HCT116 (cell line): ENCODE results near the gene ANKRD23. TPM values are rescaled to one million over a fixed set of nuclear protein-coding genes. Genes with fewer than 3 reads are reported as not detected.

Experiments used
- ATAC-seq: fragments of 200-7000 bp; cut with Tn5 transposase; 2 replicates; pipeline ENCODE4 v1.9.1; 2020; ENCODE audit warnings: mild to moderate bottlenecking, moderate library complexity
- BruUV-seq: library from RNA; stranded (reverse); fragments of 400-500 nt; replicated peaks from 2 replicates; lab custom pipeline; 2021; lab: Mats Ljungman, UMichigan
- CTCF ChIA-PET: fragments of 300-600 bp; sonication (Branson Sonifier 250); formaldehyde crosslinking; loops from one replicate; lab custom pipeline; 2021; ENCODE audit warnings: antibody characterized with exemption; lab: Charles Lee
- POLR2A ChIA-PET: fragments of 300-600, 350-600 bp; sonication (Branson Sonifier 250); formaldehyde crosslinking; loops from one replicate; lab custom pipeline; 2021; ENCODE audit warnings: antibody characterized with exemption; lab: Charles Lee
- RAD21 ChIA-PET, 2 experiments: fragments of 300-600 bp; sonication (Branson Sonifier 250); formaldehyde crosslinking; loops; one replicate each; lab custom pipeline; 2023; ENCODE audit warnings: low total read pairs in 2 of 2; ENCODE audit not compliant: uncharacterized antibody in 2 of 2, unreplicated experiment in 2 of 2, low non-redundant PET in 1 of 2; lab: Charles Lee
- DNase-seq: peaks from one replicate; pipeline ENCODE4 v3.0.0-alpha.2; 2010; ENCODE audit warnings: low read depth, low spot score
- H2AFZ ChIP-seq: fragments of 200-600 bp; shearing (Covaris generic), sonication (generic); 2 replicates; pipeline ENCODE4 v1.6.1; 2017; ENCODE audit warnings: low read depth, mixed run types, mixed read lengths, antibody characterized with exemption, low read length; ENCODE audit not compliant: poor library complexity, severe bottlenecking
- H3K27ac ChIP-seq: 2 replicates; pipeline ENCODE4 v1.5.1; 2012; ENCODE audit warnings: low read depth, low read length
- H3K27me3 ChIP-seq: fragments of 200-600 bp; sonication (generic); 2 replicates; pipeline ENCODE4 v1.6.1; 2016; ENCODE audit warnings: mixed run types, low read length, mixed read lengths; ENCODE audit not compliant: insufficient read depth
- H3K36me3 ChIP-seq, 2 experiments: fragments of 200-500 bp in 1 of 2; fragments of 200-600 bp in 1 of 2; sonication (Bioruptor generic) in 1 of 2; sonication (generic) in 1 of 2; 2 replicates each; pipeline versions ENCODE4 v1.5.1 to v1.6.1; 2014 to 2016; ENCODE audit warnings: low read length in 2 of 2, inconsistent platforms in 1 of 2, mixed read lengths in 1 of 2, mixed run types in 1 of 2; ENCODE audit not compliant: insufficient read depth in 2 of 2, control insufficient read depth in 1 of 2
- H3K4me1 ChIP-seq, 2 experiments: fragments of 200-600 bp in 1 of 2; sonication (generic) in 1 of 2; 2 replicates each; pipeline versions ENCODE4 v1.5.1 to v1.6.1; 2012 to 2017; ENCODE audit warnings: low read length in 2 of 2, inconsistent platforms in 1 of 2, mild to moderate bottlenecking in 1 of 2, mixed read lengths in 1 of 2, mixed run types in 1 of 2, moderate library complexity in 1 of 2; ENCODE audit not compliant: insufficient read depth in 2 of 2, control insufficient read depth in 1 of 2
- H3K4me2 ChIP-seq: fragments of 200-600 bp; sonication (generic); 2 replicates; pipeline ENCODE4 v1.6.1; 2017; ENCODE audit warnings: mixed run types, low read length, mixed read lengths
- H3K4me3 ChIP-seq, 2 experiments: fragments of 200-600 bp in 1 of 2; sonication (generic) in 1 of 2; replicated peaks in 1 of 2; 2 replicates each; pipeline ENCODE4 v1.5.1; 2011 to 2016; ENCODE audit warnings: low read length in 2 of 2, control low read depth in 1 of 2, low read depth in 1 of 2, mild to moderate bottlenecking in 1 of 2, mixed read lengths in 1 of 2, mixed run types in 1 of 2
- H3K79me2 ChIP-seq: fragments of 200-600 bp; sonication (generic); 2 replicates; pipeline ENCODE4 v1.6.1; 2017; ENCODE audit warnings: mild to moderate bottlenecking, mixed run types, low read length, moderate library complexity, mixed read lengths; ENCODE audit not compliant: insufficient read depth
- H3K9ac ChIP-seq: fragments of 200-600 bp; sonication (generic); 2 replicates; pipeline ENCODE4 v1.6.1; 2016; ENCODE audit warnings: low read length, mixed read lengths
- H3K9me2 ChIP-seq: fragments of 200-600 bp; sonication (generic), shearing (Covaris generic); 2 replicates; pipeline ENCODE4 v1.6.1; 2017; ENCODE audit warnings: mixed run types, mild to moderate bottlenecking, moderate library complexity; ENCODE audit not compliant: insufficient read depth
- H3K9me3 ChIP-seq, 2 experiments: fragments of 200-500 bp in 1 of 2; fragments of 200-600 bp in 1 of 2; sonication (Bioruptor generic) in 1 of 2; sonication (generic) in 1 of 2; 2 replicates each; pipeline ENCODE4 v1.6.1; 2014 to 2017; ENCODE audit warnings: low read length in 2 of 2, mixed read lengths in 2 of 2, inconsistent platforms in 1 of 2, low read depth in 1 of 2, mild to moderate bottlenecking in 1 of 2, mixed run types in 1 of 2, moderate library complexity in 1 of 2; ENCODE audit not compliant: control insufficient read depth in 1 of 2, insufficient read depth in 1 of 2
- H4K20me1 ChIP-seq: fragments of 200-600 bp; sonication (generic), shearing (Covaris generic); 2 replicates; pipeline ENCODE4 v1.6.1; 2017; ENCODE audit warnings: mixed run types, mild to moderate bottlenecking, moderate library complexity; ENCODE audit not compliant: insufficient read depth
- ATF3 ChIP-seq: IDR thresholded peaks from 2 replicates; pipeline ENCODE4 v1.6.1; 2012
- CBX3 ChIP-seq: IDR thresholded peaks from 2 replicates; pipeline ENCODE4 v1.6.1; 2012; ENCODE audit warnings: low read depth
- CEBPB ChIP-seq: IDR thresholded peaks from 2 replicates; pipeline ENCODE4 v1.6.1; 2012; ENCODE audit warnings: low read depth
- CTCF ChIP-seq, 3 experiments: fragments of 200-600 bp in 1 of 3; sonication (generic) in 1 of 3; IDR thresholded peaks in 2 of 3; conservative IDR thresholded peaks in 1 of 3; 2 replicates each; pipeline ENCODE4 v1.5.1; 2012 to 2017; ENCODE audit warnings: low read depth in 2 of 3, low read length in 2 of 3, antibody characterized with exemption in 1 of 3, borderline replicate concordance in 1 of 3, control low read depth in 1 of 3, mild to moderate bottlenecking in 1 of 3, mixed read lengths in 1 of 3, mixed run types in 1 of 3, moderate library complexity in 1 of 3; ENCODE audit not compliant: insufficient read depth in 1 of 3
- EGR1 ChIP-seq: IDR thresholded peaks from 2 replicates; pipeline ENCODE4 v1.6.1; 2012; ENCODE audit warnings: low read depth
- ELF1 ChIP-seq: IDR thresholded peaks from 2 replicates; pipeline ENCODE4 v1.6.1; 2012; ENCODE audit warnings: low read depth, borderline replicate concordance
- EZH2 ChIP-seq: fragments of 200-600 bp; sonication (generic); IDR thresholded peaks from 2 replicates; pipeline ENCODE4 v1.6.1; 2017; ENCODE audit warnings: antibody characterized with exemption, mixed run types
- EZH2phosphoT487 ChIP-seq: fragments of 200-600 bp; IDR thresholded peaks from 2 replicates; pipeline ENCODE4 v1.6.1; 2018; ENCODE audit warnings: antibody characterized with exemption, borderline replicate concordance
- FOSL1 ChIP-seq: IDR thresholded peaks from 2 replicates; pipeline ENCODE4 v1.6.1; 2012; ENCODE audit warnings: low read depth
- JUND ChIP-seq: IDR thresholded peaks from 2 replicates; pipeline ENCODE4 v1.6.1; 2012
- MAX ChIP-seq: IDR thresholded peaks from 2 replicates; pipeline ENCODE4 v1.6.1; 2012
- POLR2A ChIP-seq: IDR thresholded peaks from 2 replicates; pipeline ENCODE4 v1.7.0; 2011; ENCODE audit warnings: borderline replicate concordance; ENCODE audit not compliant: insufficient read depth, insufficient read length; ENCODE audit errors: extremely low read depth
- RAD21 ChIP-seq: IDR thresholded peaks from 2 replicates; pipeline ENCODE4 v1.6.1; 2012; ENCODE audit warnings: low read depth, mild to moderate bottlenecking
- REST ChIP-seq: IDR thresholded peaks from 2 replicates; pipeline ENCODE4 v1.6.1; 2012; ENCODE audit warnings: low read depth
- SP1 ChIP-seq: IDR thresholded peaks from 2 replicates; pipeline ENCODE4 v1.6.1; 2012; ENCODE audit warnings: low read depth
- SRF ChIP-seq: IDR thresholded peaks from 2 replicates; pipeline ENCODE4 v1.6.1; 2012; ENCODE audit warnings: low read depth
- TCF7L2 ChIP-seq: IDR thresholded peaks from 2 replicates; pipeline ENCODE4 v1.7.0; 2011; ENCODE audit warnings: borderline replicate concordance, inconsistent platforms; ENCODE audit not compliant: insufficient read depth, insufficient read length; ENCODE audit errors: extremely low read depth
- ZFX ChIP-seq: fragments of 450-650 bp; IDR thresholded peaks from 2 replicates; pipeline ENCODE4 v1.6.1; 2017
- intact Hi-C: fragments of 100-400 bp; cut with micrococcal nuclease; formaldehyde crosslinking; loops from 2 replicates; pipeline ENCODE4 v1.10.0; 2022
- total RNA-seq: library from RNA; stranded (reverse); gene quantifications from one replicate; pipeline ENCODE4 v1.2.1, GENCODE V29; 2021; ENCODE audit not compliant: unreplicated experiment

The ANKRD23 gene
- total RNA-seq, 1 experiment from 2014 or later: 1.4 TPM

- TF ChIP-seq POLR2A: no peak
These were observed 16.5 kb upstream of the ANKRD23 start (continued) for GRCh38 chr2:96860065-96861029.

GRCh38 chr2:96859681-96860064, 15.9 kb upstream of the ANKRD23 start:
- H2AFZ ChIP-seq: no peak overlapping the region
- DNase-seq (no peak), ATAC-seq (no peak)
- no peak overlapping the region for H3K9ac ChIP-seq
- H3K27ac ChIP-seq: no peak overlapping the region; the same call in 1 of the 2 replicates
- peaks cover 24% of the 10 kb centered on the region for H3K79me2 ChIP-seq
- ChIA-PET RAD21 (interaction anchor here in 1 of 2 experiments (2.4 kb wide), 1 partner anchor 9 kb away, joined by 6 read pairs; no protein-coding TSS in a partner anchor), POLR2A (no interaction called here), CTCF (no interaction called here)
- H3K4me1 ChIP-seq: peaks cover 9 to 20% of the 10 kb centered on the region in 2 experiments
- no peaks in the 10 kb centered on the region for H3K27me3 ChIP-seq
- no peaks in the 10 kb centered on the region for H3K9me2 ChIP-seq
- H3K4me2 ChIP-seq: no peak overlapping the region
- no peaks in the 10 kb centered on the region for H4K20me1 ChIP-seq
- H3K9me3 ChIP-seq: no peaks in the 10 kb centered on the region
- TF ChIP-seq EGR1: no peak
- TF ChIP-seq EZH2phosphoT487: no peak
- no peak for TF ChIP-seq ZFX
- no peak for TF ChIP-seq SP1
- TF ChIP-seq SRF: no peak
- no peak for TF ChIP-seq POLR2A
- TF ChIP-seq ELF1: no peak
- TF ChIP-seq CTCF (IDR thresholded peaks at IDR 0.05 in 2 of 3, conservative IDR thresholded peaks at IDR 0.05 in 1 of 3; ENCODE audit: borderline replicate concordance in 1 of 3, insufficient read depth in 1 of 3, low read depth in 2 of 3, low read length in 2 of 3): no peak
- TF ChIP-seq ATF3: no peak
- TF ChIP-seq CBX3: no peak
- TF ChIP-seq RAD21: no peak
- TF ChIP-seq MAX: no peak
- TF ChIP-seq REST: no peak
- TF ChIP-seq CEBPB: no peak
- no peak for TF ChIP-seq TCF7L2
- TF ChIP-seq FOSL1: no peak
- no peak for TF ChIP-seq EZH2
- TF ChIP-seq JUND: no peak
- BruUV-seq: no TSS peak
- intact Hi-C loops: loop anchor here (2.0 kb wide), 1 partner anchor 253 kb away; the partner anchor contains the start of gene ANKRD36
- H3K4me3 ChIP-seq: no peak overlapping the region
- peaks cover 28 to 29% of the 10 kb centered on the region in 2 experiments for H3K36me3 ChIP-seq
